BE2C (cell line): ENCODE results near the gene LRRC7.

Experiments used
- DNase-seq: peaks from one replicate; pipeline ENCODE4 v3.0.0-alpha.2; 2020
- H3K27me3 ChIP-seq: fragments of 250-450 bp; sonication (Bioruptor Pico); 2 replicates; pipeline ENCODE4 v1.5.1; 2020; ENCODE audit warnings: mild to moderate bottlenecking
- H3K36me3 ChIP-seq: fragments of 250-450 bp; sonication (Bioruptor Pico); 2 replicates; pipeline ENCODE4 v1.5.1; 2020; ENCODE audit warnings: mild to moderate bottlenecking
- H3K4me1 ChIP-seq: fragments of 250-450 bp; sonication (Bioruptor Pico); 2 replicates; pipeline ENCODE4 v1.5.1; 2020
- H3K4me3 ChIP-seq: 2 replicates; pipeline ENCODE4 v1.5.1; 2011; ENCODE audit warnings: low read depth, low read length
- H3K9me3 ChIP-seq: fragments of 250-450 bp; sonication (Bioruptor Pico); 2 replicates; pipeline ENCODE4 v1.5.1; 2020
- TF ChIP-seq, protein P1 (sequence below): IDR thresholded peaks from 2 replicates; pipeline ENCODE4 v1.5.1; 2012; ENCODE audit warnings: mild to moderate bottlenecking, low read depth, low read length

Gene LRRC7

DNA sequence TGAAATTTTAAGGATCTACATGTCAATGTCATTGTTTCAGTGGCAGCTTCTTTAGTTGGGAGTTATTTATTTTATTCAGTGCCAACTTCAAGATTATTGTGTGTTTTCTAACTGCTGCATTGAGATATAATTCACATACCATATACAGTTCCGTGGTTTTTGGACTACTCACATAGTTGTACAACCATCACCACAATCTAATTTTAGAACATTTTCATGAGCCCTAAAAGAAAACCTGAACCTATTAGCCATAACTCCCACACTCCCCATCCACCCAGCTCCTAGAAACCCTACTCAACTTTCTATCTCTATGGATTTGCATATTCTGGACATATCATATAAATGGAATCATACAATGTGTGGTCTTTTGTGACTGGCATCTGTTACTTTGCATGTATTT is 417.7 kb downstream of the LRRC7 start:
- no peaks in the 10 kb centered on the region for H3K4me1 ChIP-seq
- H3K4me3 ChIP-seq = no peak overlapping the region
- H3K27me3 ChIP-seq = no peaks in the 10 kb centered on the region
- H3K9me3 ChIP-seq = no peaks in the 10 kb centered on the region
- TF ChIP-seq, protein P1, sequence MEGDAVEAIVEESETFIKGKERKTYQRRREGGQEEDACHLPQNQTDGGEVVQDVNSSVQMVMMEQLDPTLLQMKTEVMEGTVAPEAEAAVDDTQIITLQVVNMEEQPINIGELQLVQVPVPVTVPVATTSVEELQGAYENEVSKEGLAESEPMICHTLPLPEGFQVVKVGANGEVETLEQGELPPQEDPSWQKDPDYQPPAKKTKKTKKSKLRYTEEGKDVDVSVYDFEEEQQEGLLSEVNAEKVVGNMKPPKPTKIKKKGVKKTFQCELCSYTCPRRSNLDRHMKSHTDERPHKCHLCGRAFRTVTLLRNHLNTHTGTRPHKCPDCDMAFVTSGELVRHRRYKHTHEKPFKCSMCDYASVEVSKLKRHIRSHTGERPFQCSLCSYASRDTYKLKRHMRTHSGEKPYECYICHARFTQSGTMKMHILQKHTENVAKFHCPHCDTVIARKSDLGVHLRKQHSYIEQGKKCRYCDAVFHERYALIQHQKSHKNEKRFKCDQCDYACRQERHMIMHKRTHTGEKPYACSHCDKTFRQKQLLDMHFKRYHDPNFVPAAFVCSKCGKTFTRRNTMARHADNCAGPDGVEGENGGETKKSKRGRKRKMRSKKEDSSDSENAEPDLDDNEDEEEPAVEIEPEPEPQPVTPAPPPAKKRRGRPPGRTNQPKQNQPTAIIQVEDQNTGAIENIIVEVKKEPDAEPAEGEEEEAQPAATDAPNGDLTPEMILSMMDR = no peak
- no peaks in the 10 kb centered on the region for H3K36me3 ChIP-seq
- DNase-seq = no peak

DNA sequence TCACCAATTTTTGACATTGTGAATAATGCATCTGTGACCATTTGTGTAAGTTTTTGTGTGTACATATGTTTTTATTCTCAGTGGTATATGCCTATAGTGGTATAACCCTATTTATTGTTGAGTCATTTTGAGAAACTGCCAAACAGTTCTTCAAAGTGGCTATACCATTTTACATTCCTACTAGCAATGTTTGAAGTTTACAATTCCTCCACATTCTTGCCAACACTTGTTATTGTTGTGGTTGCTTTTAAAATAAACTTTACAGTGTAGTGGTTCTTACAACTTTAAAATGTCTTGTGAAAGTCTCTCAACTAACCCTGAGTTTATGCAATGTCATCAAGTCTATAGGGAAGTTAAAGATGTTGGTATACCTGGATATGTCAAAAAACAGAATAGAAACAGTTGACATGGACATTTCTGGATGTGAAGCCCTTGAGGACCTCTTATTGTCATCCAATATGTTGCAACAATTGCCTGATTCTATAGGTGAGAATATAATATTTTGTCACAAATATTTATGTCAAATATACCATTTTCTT is 418.2 kb downstream of the LRRC7 start:
- no peaks in the 10 kb centered on the region for H3K9me3 ChIP-seq
- no peaks in the 10 kb centered on the region for H3K4me1 ChIP-seq
- DNase-seq = no peak
- H3K27me3 ChIP-seq = no peaks in the 10 kb centered on the region
- TF ChIP-seq, protein P1 = no peak
- H3K36me3 ChIP-seq = no peaks in the 10 kb centered on the region
- no peak overlapping the region for H3K4me3 ChIP-seq

DNA sequence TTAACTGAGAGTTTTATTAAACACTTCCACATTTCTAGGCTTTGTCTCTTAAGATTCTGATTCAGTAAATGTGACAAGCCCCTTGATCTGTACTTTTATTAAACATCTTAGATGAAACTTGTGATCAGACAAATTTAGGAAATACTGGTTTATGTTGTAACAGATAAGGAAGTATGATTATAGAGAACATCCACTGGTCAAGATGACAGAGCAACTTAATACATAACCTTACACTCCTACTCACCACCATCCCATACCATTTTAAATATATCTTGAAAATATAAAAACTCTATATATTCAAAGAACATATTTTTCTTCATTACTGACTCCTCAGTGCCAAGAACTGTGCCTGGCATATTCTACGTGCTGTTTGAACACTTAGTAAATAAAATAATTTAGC is 420.2 kb downstream of the LRRC7 start:
- Histone ChIP-seq H3K4me1 (no peaks in the 10 kb centered on the region), H3K36me3 (no peaks in the 10 kb centered on the region), H3K27me3 (no peaks in the 10 kb centered on the region), H3K9me3 (no peaks in the 10 kb centered on the region), H3K4me3 (no peak overlapping the region)
- TF ChIP-seq, protein P1 = no peak
- no peak for DNase-seq

DNA sequence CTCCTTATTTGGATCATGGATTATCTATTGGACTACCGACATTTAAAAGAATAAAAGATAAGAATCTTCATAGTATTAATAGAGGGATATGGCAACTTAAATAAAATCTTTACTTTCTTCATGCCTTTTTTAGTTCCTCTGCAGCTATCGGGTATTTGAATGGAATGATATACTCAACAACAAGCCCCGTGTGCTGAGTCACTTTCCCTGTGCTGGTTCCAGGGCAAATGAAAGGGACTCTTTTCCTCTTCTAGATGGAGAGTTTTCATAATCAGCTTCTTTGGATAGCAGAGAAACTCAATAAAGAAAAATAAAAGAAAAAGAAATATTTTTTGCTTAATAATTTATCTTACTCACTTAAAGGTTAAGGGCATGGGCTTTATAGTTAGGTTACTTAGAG is 423.9 kb downstream of the LRRC7 start:
- no peak for DNase-seq
- Histone ChIP-seq H3K9me3 (no peaks in the 10 kb centered on the region), H3K4me1 (no peaks in the 10 kb centered on the region), H3K27me3 (no peaks in the 10 kb centered on the region), H3K4me3 (no peak overlapping the region), H3K36me3 (no peaks in the 10 kb centered on the region)
- TF ChIP-seq, protein P1 = no peak

DNA sequence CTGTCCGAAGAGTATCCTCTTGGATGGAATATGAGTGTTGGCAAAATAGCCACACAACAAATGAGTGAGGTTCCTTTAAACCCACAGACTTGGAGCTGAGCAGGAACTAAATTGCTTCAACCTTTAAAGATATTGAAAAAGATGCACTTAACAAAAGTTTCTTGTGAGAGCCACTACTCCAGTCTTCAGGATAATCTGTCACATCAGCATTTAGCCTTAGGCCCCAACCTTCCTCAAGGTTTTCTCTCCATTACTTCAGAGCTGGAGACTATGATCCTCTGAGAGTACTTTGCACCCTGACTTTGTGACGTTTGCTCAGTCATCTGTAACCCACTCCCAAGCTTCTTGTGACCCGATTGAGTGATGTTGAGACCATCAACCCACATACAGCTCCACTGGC is 424.9 kb downstream of the LRRC7 start:
- TF ChIP-seq, protein P1 = no peak
- Histone ChIP-seq H3K4me1 (no peaks in the 10 kb centered on the region), H3K9me3 (no peaks in the 10 kb centered on the region), H3K27me3 (no peaks in the 10 kb centered on the region), H3K36me3 (no peaks in the 10 kb centered on the region), H3K4me3 (no peak overlapping the region)
- DNase-seq = no peak

DNA sequence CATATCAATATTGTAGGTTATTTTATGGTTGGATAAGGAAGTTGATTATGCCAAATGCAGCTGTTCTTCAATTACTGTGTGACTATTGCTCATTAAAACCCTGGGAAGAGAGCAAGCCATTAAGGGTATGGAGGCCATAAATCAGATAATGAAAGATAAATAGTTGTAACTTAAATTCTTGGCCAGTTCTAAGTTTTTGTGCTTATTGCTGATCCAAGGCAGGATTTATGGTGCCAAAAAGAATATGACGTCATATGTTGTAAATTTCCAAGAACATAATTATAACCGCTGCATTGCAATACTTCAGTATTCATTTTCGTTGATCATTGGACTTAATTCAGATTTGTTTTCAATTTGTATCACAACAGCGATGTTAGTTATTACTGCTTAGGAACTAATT is 426.1 kb downstream of the LRRC7 start:
- Histone ChIP-seq H3K27me3 (no peaks in the 10 kb centered on the region), H3K9me3 (no peaks in the 10 kb centered on the region), H3K4me1 (no peaks in the 10 kb centered on the region), H3K36me3 (no peaks in the 10 kb centered on the region), H3K4me3 (no peak overlapping the region)
- TF ChIP-seq, protein P1 = no peak
- DNase-seq = no peak
